ENCODE data around the gene ELOB. TPM values are rescaled to one million over a fixed set of nuclear protein-coding genes. Genes with fewer than 3 reads are reported as not detected.

The ELOB gene
- total RNA-seq, 1 donor from 2014 or later: 195 TPM

GRCh38 chr16:2809149-2809760 lies 32.2 kb upstream of the ELOB start:
- no peak overlapping the region for H3K4me3 Mint-ChIP-seq (ENCODE audit: unreplicated experiment)
- no peak for DNase-seq (ENCODE audit: low spot score)
- H3K27ac Mint-ChIP-seq (ENCODE audit: unreplicated experiment): no peak overlapping the region
- H3K27me3 Mint-ChIP-seq (ENCODE audit: unreplicated experiment): peaks cover 6% of the 10 kb centered on the region
- TF ChIP-seq, protein P1, sequence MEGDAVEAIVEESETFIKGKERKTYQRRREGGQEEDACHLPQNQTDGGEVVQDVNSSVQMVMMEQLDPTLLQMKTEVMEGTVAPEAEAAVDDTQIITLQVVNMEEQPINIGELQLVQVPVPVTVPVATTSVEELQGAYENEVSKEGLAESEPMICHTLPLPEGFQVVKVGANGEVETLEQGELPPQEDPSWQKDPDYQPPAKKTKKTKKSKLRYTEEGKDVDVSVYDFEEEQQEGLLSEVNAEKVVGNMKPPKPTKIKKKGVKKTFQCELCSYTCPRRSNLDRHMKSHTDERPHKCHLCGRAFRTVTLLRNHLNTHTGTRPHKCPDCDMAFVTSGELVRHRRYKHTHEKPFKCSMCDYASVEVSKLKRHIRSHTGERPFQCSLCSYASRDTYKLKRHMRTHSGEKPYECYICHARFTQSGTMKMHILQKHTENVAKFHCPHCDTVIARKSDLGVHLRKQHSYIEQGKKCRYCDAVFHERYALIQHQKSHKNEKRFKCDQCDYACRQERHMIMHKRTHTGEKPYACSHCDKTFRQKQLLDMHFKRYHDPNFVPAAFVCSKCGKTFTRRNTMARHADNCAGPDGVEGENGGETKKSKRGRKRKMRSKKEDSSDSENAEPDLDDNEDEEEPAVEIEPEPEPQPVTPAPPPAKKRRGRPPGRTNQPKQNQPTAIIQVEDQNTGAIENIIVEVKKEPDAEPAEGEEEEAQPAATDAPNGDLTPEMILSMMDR (IDR thresholded peaks at IDR 0.05; ENCODE audit: unreplicated experiment): no peak
- H3K4me1 Mint-ChIP-seq (ENCODE audit: unreplicated experiment): no peaks in the 10 kb centered on the region
- H3K9me3 Mint-ChIP-seq (ENCODE audit: unreplicated experiment): no peaks in the 10 kb centered on the region
- H3K36me3 Mint-ChIP-seq (ENCODE audit: low read depth, unreplicated experiment): peaks cover 4% of the 10 kb centered on the region

GRCh38 chr16:2808181-2808580 lies 31.1 kb upstream of the ELOB start:
- Mint-ChIP-seq H3K27me3 (ENCODE audit: unreplicated experiment) (peaks cover 4% of the 10 kb centered on the region), H3K4me3 (ENCODE audit: unreplicated experiment) (no peak overlapping the region)
- no peak for DNase-seq (ENCODE audit: low spot score)

GRCh38 chr16:2806286-2806685 lies 29.2 kb upstream of the ELOB start:
- no peak for DNase-seq (ENCODE audit: low spot score)
- H3K27ac Mint-ChIP-seq (ENCODE audit: unreplicated experiment): no peak overlapping the region
- H3K9me3 Mint-ChIP-seq (ENCODE audit: unreplicated experiment): no peaks in the 10 kb centered on the region
- H3K27me3 Mint-ChIP-seq (ENCODE audit: unreplicated experiment): peaks cover 4% of the 10 kb centered on the region
- TF ChIP-seq, protein P1 (IDR thresholded peaks at IDR 0.05; ENCODE audit: unreplicated experiment): no peak
- peaks cover 4% of the 10 kb centered on the region for H3K36me3 Mint-ChIP-seq (ENCODE audit: low read depth, unreplicated experiment)
- H3K4me1 Mint-ChIP-seq (ENCODE audit: unreplicated experiment): no peaks in the 10 kb centered on the region
- no peak overlapping the region for H3K4me3 Mint-ChIP-seq (ENCODE audit: unreplicated experiment)

More at GRCh38 chr16:2808181-2808580, 31.1 kb upstream of the ELOB start:
- Mint-ChIP-seq H3K9me3 (ENCODE audit: unreplicated experiment) (no peaks in the 10 kb centered on the region), H3K27ac (ENCODE audit: unreplicated experiment) (no peak overlapping the region), H3K36me3 (ENCODE audit: low read depth, unreplicated experiment) (peaks cover 4% of the 10 kb centered on the region), H3K4me1 (ENCODE audit: unreplicated experiment) (no peaks in the 10 kb centered on the region)
- TF ChIP-seq, protein P1 (IDR thresholded peaks at IDR 0.05; ENCODE audit: unreplicated experiment): no peak

DNA sequence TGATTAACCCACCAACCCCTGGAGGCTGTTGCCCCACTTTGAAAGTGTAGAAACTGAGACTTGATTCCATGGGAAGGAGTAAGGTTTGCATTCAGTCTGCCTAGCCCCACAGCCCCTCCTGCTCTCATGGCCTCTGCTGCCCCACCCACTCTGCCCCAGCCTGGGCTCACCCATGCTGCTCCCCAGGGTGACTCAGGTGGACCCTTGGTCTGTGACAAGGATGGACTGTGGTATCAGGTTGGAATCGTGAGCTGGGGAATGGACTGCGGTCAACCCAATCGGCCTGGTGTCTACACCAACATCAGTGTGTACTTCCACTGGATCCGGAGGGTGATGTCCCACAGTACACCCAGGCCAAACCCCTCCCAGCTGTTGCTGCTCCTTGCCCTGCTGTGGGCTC lies 27.6 kb upstream of the ELOB start:
- Mint-ChIP-seq H3K36me3 (ENCODE audit: low read depth, unreplicated experiment) (peaks cover 4% of the 10 kb centered on the region), H3K4me3 (ENCODE audit: unreplicated experiment) (no peak overlapping the region), H3K27ac (ENCODE audit: unreplicated experiment) (no peak overlapping the region), H3K4me1 (ENCODE audit: unreplicated experiment) (no peaks in the 10 kb centered on the region), H3K27me3 (ENCODE audit: unreplicated experiment) (peaks cover 4% of the 10 kb centered on the region), H3K9me3 (ENCODE audit: unreplicated experiment) (no peaks in the 10 kb centered on the region)
- TF ChIP-seq, protein P1 (IDR thresholded peaks at IDR 0.05; ENCODE audit: unreplicated experiment): no peak
- no peak for DNase-seq (ENCODE audit: low spot score)

GRCh38 chr16:2803545-2804195 lies 26.6 kb upstream of the ELOB start:
- Mint-ChIP-seq H3K4me1 (ENCODE audit: unreplicated experiment) (no peaks in the 10 kb centered on the region), H3K27ac (ENCODE audit: unreplicated experiment) (no peak overlapping the region), H3K27me3 (ENCODE audit: unreplicated experiment) (peaks cover 4% of the 10 kb centered on the region), H3K36me3 (ENCODE audit: low read depth, unreplicated experiment) (peaks cover 4% of the 10 kb centered on the region), H3K4me3 (ENCODE audit: unreplicated experiment) (no peak overlapping the region), H3K9me3 (ENCODE audit: unreplicated experiment) (no peaks in the 10 kb centered on the region)
- TF ChIP-seq, protein P1 (IDR thresholded peaks at IDR 0.05; ENCODE audit: unreplicated experiment): no peak
- DNase-seq (ENCODE audit: low spot score): no peak

Measured in endothelial cell (in vitro differentiated cells).